Activated T-helper 17 cell treated with anti-CD3 and anti-CD28 coated beads, Interleukin-2, amount 50 U/mL, for 72 hours (primary cell): ENCODE measurements around the gene UBE2L3. TPM values are rescaled to one million over a fixed set of nuclear protein-coding genes. Genes with fewer than 3 reads are reported as not detected.
"Not testable (repeated sequence)": the region's sequence is repeated elsewhere in the genome, so short reads cannot be mapped to it uniquely, and the experiment has no call there.

Experiments
- ATAC-seq: fragments of 150-1000 bp; cut with Tn5 transposase; replicated peaks from 2 replicates; pipeline ENCODE4 v1.10.0; 2021; ENCODE audit warnings: mild to moderate bottlenecking, moderate library complexity
- H3K27ac Mint-ChIP-seq: one replicate; pipeline ENCODE4 v1.8.0; 2022; ENCODE audit warnings: mixed read lengths
- H3K27me3 Mint-ChIP-seq: one replicate; pipeline ENCODE4 v1.8.0; 2022; ENCODE audit warnings: mixed read lengths
- H3K36me3 Mint-ChIP-seq: one replicate; pipeline ENCODE4 v1.8.0; 2022; ENCODE audit warnings: low read depth, mild to moderate bottlenecking, mixed read lengths
- H3K4me1 Mint-ChIP-seq: one replicate; pipeline ENCODE4 v1.8.0; 2022; ENCODE audit warnings: mixed read lengths
- H3K4me3 Mint-ChIP-seq: one replicate; pipeline ENCODE4 v1.8.0; 2022; ENCODE audit warnings: mild to moderate bottlenecking, mixed read lengths
- H3K9me3 Mint-ChIP-seq: one replicate; pipeline ENCODE4 v1.8.0; 2022; ENCODE audit warnings: mixed read lengths
- total RNA-seq, 2 donors: library from RNA; stranded (reverse); gene quantifications; one replicate each; pipeline ENCODE4 v1.2.3, GENCODE V29; 2022

Gene UBE2L3
- total RNA-seq, result 10 to 100 TPM; 36.6 to 78.9 TPM

- Mint-ChIP-seq H3K4me3 (peak within 1 kb of the TSS; percentile 91), H3K36me3 (peaks cover 40% of the 10 kb centered on the region), H3K4me1 (peaks cover 27% of the 10 kb centered on the region), H3K27ac (peak within 1 kb of the TSS; percentile 94), H3K27me3 (no peaks in the 10 kb centered on the region), H3K9me3 (no peaks in the 10 kb centered on the region)
- peak; percentile 80 for ATAC-seq
Measured at GRCh38 chr22:21567456-21568346, at the start of gene UBE2L3. TSS of gene UBE2L3 (plus strand) at chr22:21567714. CDS start at chr22:21567745, 31 bp downstream.

- not testable (repeated sequence) for H3K27me3 Mint-ChIP-seq, H3K27ac Mint-ChIP-seq
Measured at GRCh38 chr22:21526705-21527500, 40.6 kb upstream of the UBE2L3 start.

GRCh38 chr22:21531525-21531924 lies 36.0 kb upstream of the UBE2L3 start:
- not testable (repeated sequence) for H3K4me3 Mint-ChIP-seq, H3K9me3 Mint-ChIP-seq, H3K4me1 Mint-ChIP-seq, H3K27ac Mint-ChIP-seq, H3K27me3 Mint-ChIP-seq, ATAC-seq, H3K36me3 Mint-ChIP-seq

More at GRCh38 chr22:21526705-21527500, 40.6 kb upstream of the UBE2L3 start:
- not testable (repeated sequence) for H3K4me3 Mint-ChIP-seq, H3K4me1 Mint-ChIP-seq, ATAC-seq, H3K36me3 Mint-ChIP-seq, H3K9me3 Mint-ChIP-seq

- H3K27ac Mint-ChIP-seq, ATAC-seq, H3K36me3 Mint-ChIP-seq, H3K27me3 Mint-ChIP-seq, H3K4me1 Mint-ChIP-seq, H3K4me3 Mint-ChIP-seq, H3K9me3 Mint-ChIP-seq: not testable (repeated sequence)
Measured at GRCh38 chr22:21532863-21533648, 34.5 kb upstream of the UBE2L3 start.

- H3K36me3 Mint-ChIP-seq, H3K4me1 Mint-ChIP-seq: not testable (repeated sequence)
Measured at GRCh38 chr22:21539862-21540261, 27.7 kb upstream of the UBE2L3 start.

GRCh38 chr22:21544432-21545322 lies 22.8 kb upstream of the UBE2L3 start:
- H3K36me3 Mint-ChIP-seq, H3K4me3 Mint-ChIP-seq, H3K9me3 Mint-ChIP-seq, H3K27me3 Mint-ChIP-seq, H3K27ac Mint-ChIP-seq, ATAC-seq, H3K4me1 Mint-ChIP-seq: not testable (repeated sequence)

More at GRCh38 chr22:21539862-21540261, 27.7 kb upstream of the UBE2L3 start:
- H3K27ac Mint-ChIP-seq, H3K4me3 Mint-ChIP-seq, H3K27me3 Mint-ChIP-seq, ATAC-seq, H3K9me3 Mint-ChIP-seq: not testable (repeated sequence)

GRCh38 chr22:21549558-21549957 lies 18.0 kb upstream of the UBE2L3 start:
- H3K27me3 Mint-ChIP-seq, H3K4me1 Mint-ChIP-seq, H3K9me3 Mint-ChIP-seq, H3K4me3 Mint-ChIP-seq, H3K36me3 Mint-ChIP-seq, H3K27ac Mint-ChIP-seq: not testable (repeated sequence)
- ATAC-seq, result peak; percentile 30

- not testable (repeated sequence) for H3K27ac Mint-ChIP-seq, H3K36me3 Mint-ChIP-seq, H3K9me3 Mint-ChIP-seq, H3K4me1 Mint-ChIP-seq, H3K27me3 Mint-ChIP-seq, H3K4me3 Mint-ChIP-seq
- ATAC-seq, result peak; percentile 90
Measured at GRCh38 chr22:21550008-21550677, 17.4 kb upstream of the UBE2L3 start.

GRCh38 chr22:21550678-21551047 lies 16.9 kb upstream of the UBE2L3 start:
- H3K27ac Mint-ChIP-seq, H3K36me3 Mint-ChIP-seq, H3K4me3 Mint-ChIP-seq, H3K4me1 Mint-ChIP-seq, H3K9me3 Mint-ChIP-seq, H3K27me3 Mint-ChIP-seq: not testable (repeated sequence)
- ATAC-seq, result peak; percentile 25

GRCh38 chr22:21551361-21551760 lies 16.2 kb upstream of the UBE2L3 start, which contains the start of gene RIMBP3C:
TSS of gene RIMBP3C (minus strand) at chr22:21551461. CDS start at chr22:21550976, 485 bp downstream.
- not testable (repeated sequence) for ATAC-seq, H3K36me3 Mint-ChIP-seq, H3K27me3 Mint-ChIP-seq, H3K27ac Mint-ChIP-seq, H3K9me3 Mint-ChIP-seq, H3K4me1 Mint-ChIP-seq, H3K4me3 Mint-ChIP-seq

GRCh38 chr22:21559345-21560125 lies 8.0 kb upstream of the UBE2L3 start:
- not testable (repeated sequence) for H3K27ac Mint-ChIP-seq, ATAC-seq, H3K27me3 Mint-ChIP-seq, H3K36me3 Mint-ChIP-seq, H3K4me3 Mint-ChIP-seq, H3K4me1 Mint-ChIP-seq, H3K9me3 Mint-ChIP-seq

GRCh38 chr22:21560657-21561056 lies 6.9 kb upstream of the UBE2L3 start:
- not testable (repeated sequence) for H3K27me3 Mint-ChIP-seq, H3K36me3 Mint-ChIP-seq, ATAC-seq, H3K27ac Mint-ChIP-seq, H3K4me1 Mint-ChIP-seq, H3K4me3 Mint-ChIP-seq, H3K9me3 Mint-ChIP-seq

- Mint-ChIP-seq H3K36me3 (peaks cover 9% of the 10 kb centered on the region), H3K4me3 (no peak overlapping the region), H3K27me3 (peaks cover 4% of the 10 kb centered on the region), H3K27ac (no peak overlapping the region), H3K9me3 (no peaks in the 10 kb centered on the region), H3K4me1 (no peaks in the 10 kb centered on the region)
- no peak for ATAC-seq
Measured at GRCh38 chr22:21563912-21564311, 3.6 kb upstream of the UBE2L3 start.
